ENCODE measurements around the gene LMNA. TPM values are rescaled to one million over a fixed set of nuclear protein-coding genes. Genes with fewer than 3 reads are reported as not detected.

The LMNA gene
- total RNA-seq, 1 experiment from 2014 or later, result 68.8 TPM

DNA sequence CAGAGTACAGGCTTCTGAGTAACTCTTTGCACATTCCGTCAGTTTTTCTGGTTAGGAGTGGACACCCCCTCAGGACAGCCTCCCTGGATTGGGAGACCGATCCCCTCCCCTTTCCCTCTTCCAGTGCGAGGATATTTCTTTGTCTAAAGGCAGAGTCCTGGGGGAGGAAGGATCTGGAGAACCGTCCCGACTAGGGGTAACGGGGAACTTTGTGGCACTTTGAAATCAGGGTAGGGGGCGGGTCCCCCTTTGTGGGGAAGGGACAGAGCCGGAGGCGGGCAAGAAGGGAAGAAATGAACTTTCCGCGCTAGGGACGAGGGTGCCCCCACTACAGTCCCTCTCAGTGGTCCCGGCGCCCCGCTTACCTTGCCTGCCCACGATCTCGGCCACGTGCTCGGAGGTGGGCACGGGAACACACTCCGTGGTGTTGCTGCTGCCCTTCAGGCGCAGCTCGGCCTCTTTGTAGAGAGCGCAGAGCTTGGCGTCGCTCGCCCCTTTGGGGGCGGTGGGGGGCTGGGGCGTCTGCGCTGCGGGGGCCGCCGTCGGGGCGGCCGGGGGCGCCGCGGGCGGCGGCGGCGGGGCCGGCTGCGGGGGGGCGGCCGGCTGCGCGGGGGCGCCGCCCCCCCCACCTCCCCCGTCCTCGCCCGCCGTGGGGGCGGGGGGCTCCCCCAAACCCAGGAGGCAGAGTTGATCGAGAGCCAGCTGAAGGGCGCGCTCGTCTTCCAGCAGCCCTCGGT, 33.2 kb upstream of the LMNA start:
- no peaks in the 10 kb centered on the region for H3K9me3 Mint-ChIP-seq
- no peaks in the 10 kb centered on the region for H3K27me3 Mint-ChIP-seq (ENCODE audit: low read depth)
- peaks cover 8% of the 10 kb centered on the region for H3K36me3 Mint-ChIP-seq
- H3K27ac Mint-ChIP-seq, result peak overlapping the region; percentile 75
- ATAC-seq (no peak), DNase-seq (ENCODE audit: low spot score) (no peak)
- TF ChIP-seq ZNF671 (CRISPR knock-in tag; IDR thresholded peaks at IDR 0.05) (no peak), E2F1 (CRISPR knock-in tag; IDR thresholded peaks at IDR 0.05) (0 out of 2 replicates have a peak, but pooled peaks have one; percentile 35), JAZF1 (CRISPR knock-in tag; IDR thresholded peaks at IDR 0.05) (no peak), OVOL2 (CRISPR knock-in tag; IDR thresholded peaks at IDR 0.05; ENCODE audit: borderline replicate concordance) (no peak), USF1 (CRISPR knock-in tag; IDR thresholded peaks at IDR 0.05) (0 out of 2 replicates have a peak, but pooled peaks have one; percentile 12), CREB1 (CRISPR knock-in tag; IDR thresholded peaks at IDR 0.05) (no peak), KAT7 (CRISPR knock-in tag; IDR thresholded peaks at IDR 0.05; ENCODE audit: borderline replicate concordance) (0 out of 2 replicates have a peak, but pooled peaks have one; percentile 42)
- TF ChIP-seq, protein P1, sequence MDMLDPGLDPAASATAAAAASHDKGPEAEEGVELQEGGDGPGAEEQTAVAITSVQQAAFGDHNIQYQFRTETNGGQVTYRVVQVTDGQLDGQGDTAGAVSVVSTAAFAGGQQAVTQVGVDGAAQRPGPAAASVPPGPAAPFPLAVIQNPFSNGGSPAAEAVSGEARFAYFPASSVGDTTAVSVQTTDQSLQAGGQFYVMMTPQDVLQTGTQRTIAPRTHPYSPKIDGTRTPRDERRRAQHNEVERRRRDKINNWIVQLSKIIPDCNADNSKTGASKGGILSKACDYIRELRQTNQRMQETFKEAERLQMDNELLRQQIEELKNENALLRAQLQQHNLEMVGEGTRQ (CRISPR knock-in tag; IDR thresholded peaks at IDR 0.05), result no peak
- ChIA-PET CTCF (interaction anchor here (0.8 to 29.6 kb wide), 6 partner anchors 20 to 92 kb away, joined by 3 to 1176 read pairs (median 6); partner anchors contain the start of genes LMNA, RAB25 and UBQLN4), POLR2A (interaction anchor here (0.9 to 3.0 kb wide), 5 partner anchors 8 to 97 kb away, joined by 3 to 24 read pairs (median 6); partner anchors contain the start of gene RAB25)
- H3K4me1 Mint-ChIP-seq, result peaks cover 67% of the 10 kb centered on the region
- peak overlapping the region; percentile 96 for H3K4me3 Mint-ChIP-seq

DNA sequence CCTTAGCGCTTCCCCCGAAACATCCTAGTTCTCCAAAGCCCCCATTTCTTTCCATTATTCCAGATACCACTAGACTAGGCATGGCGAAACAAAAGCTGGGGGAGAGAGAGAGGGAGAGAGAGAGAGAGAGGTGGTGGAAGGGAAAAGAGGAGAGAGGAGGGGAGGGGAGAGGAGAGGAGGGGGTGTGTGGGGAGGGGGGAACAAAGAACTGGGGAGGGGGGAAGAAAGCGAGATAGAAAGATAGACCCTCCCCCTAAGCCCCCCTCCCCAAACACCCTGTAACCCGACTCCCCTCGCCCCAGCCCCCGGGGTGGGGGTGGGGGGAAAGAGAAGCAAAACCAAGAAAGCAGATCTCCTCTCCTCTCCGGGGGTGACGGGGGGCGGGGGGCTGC, 32.6 kb upstream of the LMNA start:
- H3K9me3 Mint-ChIP-seq, result no peaks in the 10 kb centered on the region
- H3K27ac Mint-ChIP-seq, result 0 out of 2 replicates have a peak overlapping the region, but pooled peaks have one; percentile 31
- CTCF ChIA-PET, result interaction anchor here (0.7 to 29.6 kb wide), 14 partner anchors 8 to 159 kb away, joined by 3 to 1176 read pairs (median 5); partner anchors contain the start of genes ARHGEF2, LAMTOR2, LMNA and PMF1
- H3K27me3 Mint-ChIP-seq (ENCODE audit: low read depth), result no peaks in the 10 kb centered on the region
- H3K36me3 Mint-ChIP-seq, result peaks cover 7% of the 10 kb centered on the region
- no peak for DNase-seq (ENCODE audit: low spot score)
- POLR2A ChIA-PET, result interaction anchor here (0.9 to 3.0 kb wide), 13 partner anchors 9 to 141 kb away, joined by 3 to 24 read pairs (median 4); partner anchors contain the start of genes ARHGEF2, RAB25 and UBQLN4
- ATAC-seq, result no peak
- peaks cover 68% of the 10 kb centered on the region for H3K4me1 Mint-ChIP-seq
- peak overlapping the region; percentile 84 for H3K4me3 Mint-ChIP-seq
- TF ChIP-seq, protein P1 (CRISPR knock-in tag; IDR thresholded peaks at IDR 0.05), result no peak
- 0 out of 2 replicates have a peak, but pooled peaks have one; percentile 3 for TF ChIP-seq MYBL2 (CRISPR knock-in tag; IDR thresholded peaks at IDR 0.05)
- TF ChIP-seq, protein P2, sequence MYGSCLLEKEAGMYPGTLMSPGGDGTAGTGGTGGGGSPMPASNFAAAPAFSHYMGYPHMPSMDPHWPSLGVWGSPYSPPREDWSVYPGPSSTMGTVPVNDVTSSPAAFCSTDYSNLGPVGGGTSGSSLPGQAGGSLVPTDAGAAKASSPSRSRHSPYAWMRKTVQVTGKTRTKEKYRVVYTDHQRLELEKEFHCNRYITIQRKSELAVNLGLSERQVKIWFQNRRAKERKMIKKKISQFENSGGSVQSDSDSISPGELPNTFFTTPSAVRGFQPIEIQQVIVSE (CRISPR knock-in tag; IDR thresholded peaks at IDR 0.05; ENCODE audit: borderline replicate concordance), result no peak

DNA sequence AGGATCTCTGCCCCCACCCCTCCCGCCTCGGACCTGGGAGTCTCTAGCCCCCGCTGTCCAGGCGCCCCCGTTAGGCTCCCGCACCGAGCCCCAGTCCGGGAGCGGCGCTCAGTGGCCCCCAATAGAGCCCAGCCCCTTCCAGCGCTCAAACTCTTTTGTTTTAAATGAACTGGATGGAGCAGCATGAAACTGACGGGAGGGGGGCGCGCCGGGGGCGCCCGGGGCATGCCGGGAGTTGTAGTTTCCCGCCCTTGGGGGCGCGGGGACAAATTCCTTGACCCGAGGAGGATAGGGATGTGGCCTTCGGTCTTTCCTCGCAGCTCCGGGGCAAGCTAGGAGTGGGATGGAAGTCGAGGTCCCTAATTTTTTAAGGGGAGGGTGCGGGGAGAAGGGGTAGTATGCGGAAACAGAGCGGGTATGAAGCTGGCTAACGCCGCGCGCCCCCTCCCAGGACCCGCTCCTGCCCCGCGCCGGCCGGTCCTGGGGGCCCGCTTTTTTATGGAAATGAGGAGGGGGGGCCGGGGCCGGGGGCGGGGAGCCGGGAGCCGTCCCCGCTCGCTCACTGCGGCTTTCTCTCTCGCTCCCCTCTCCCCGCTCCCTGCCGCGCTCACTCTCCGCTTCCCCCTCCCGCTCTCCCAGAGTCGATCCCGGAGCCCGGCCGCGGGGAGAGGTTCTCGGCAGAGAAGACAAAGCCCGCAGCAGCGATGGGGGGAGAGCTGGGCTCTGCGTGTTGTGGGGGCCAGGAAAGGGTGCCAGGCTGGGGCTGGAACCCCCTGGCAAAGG, 32.0 kb upstream of the LMNA start, which contains the start of gene MEX3A:
MEX3A (minus strand) TSS at position 157 of the 783 bp plus-strand sequence. CDS start 467 bp downstream, outside the sequence.
- Mint-ChIP-seq H3K36me3 (peaks cover 3% of the 10 kb centered on the region), H3K9me3 (no peaks in the 10 kb centered on the region), H3K4me3 (peak within 1 kb of the TSS; percentile 97), H3K27me3 (ENCODE audit: low read depth) (no peaks in the 10 kb centered on the region), H3K27ac (peak within 1 kb of the TSS; percentile 93), H3K4me1 (peaks cover 65% of the 10 kb centered on the region)
- ChIA-PET POLR2A (interaction anchor here (0.5 to 3.0 kb wide), 16 partner anchors 12 to 142 kb away, joined by 3 to 24 read pairs (median 4); partner anchors contain the start of genes ARHGEF2, LMNA, PMF1 and RAB25), CTCF (interaction anchor here (0.7 to 29.6 kb wide), 17 partner anchors 8 to 160 kb away, joined by 3 to 1176 read pairs (median 5); partner anchors contain the start of genes ARHGEF2, LAMTOR2, LMNA and PMF1)
- DNase-seq (ENCODE audit: low spot score) (peak; percentile 99), ATAC-seq (peak; percentile 73)
- no peak for TF ChIP-seq RORB (CRISPR knock-in tag; IDR thresholded peaks at IDR 0.05)
- TF ChIP-seq MAX (CRISPR knock-in tag; IDR thresholded peaks at IDR 0.05), result peak; percentile 35; the same call in 1 of the 2 replicates
- TF ChIP-seq, protein P3, sequence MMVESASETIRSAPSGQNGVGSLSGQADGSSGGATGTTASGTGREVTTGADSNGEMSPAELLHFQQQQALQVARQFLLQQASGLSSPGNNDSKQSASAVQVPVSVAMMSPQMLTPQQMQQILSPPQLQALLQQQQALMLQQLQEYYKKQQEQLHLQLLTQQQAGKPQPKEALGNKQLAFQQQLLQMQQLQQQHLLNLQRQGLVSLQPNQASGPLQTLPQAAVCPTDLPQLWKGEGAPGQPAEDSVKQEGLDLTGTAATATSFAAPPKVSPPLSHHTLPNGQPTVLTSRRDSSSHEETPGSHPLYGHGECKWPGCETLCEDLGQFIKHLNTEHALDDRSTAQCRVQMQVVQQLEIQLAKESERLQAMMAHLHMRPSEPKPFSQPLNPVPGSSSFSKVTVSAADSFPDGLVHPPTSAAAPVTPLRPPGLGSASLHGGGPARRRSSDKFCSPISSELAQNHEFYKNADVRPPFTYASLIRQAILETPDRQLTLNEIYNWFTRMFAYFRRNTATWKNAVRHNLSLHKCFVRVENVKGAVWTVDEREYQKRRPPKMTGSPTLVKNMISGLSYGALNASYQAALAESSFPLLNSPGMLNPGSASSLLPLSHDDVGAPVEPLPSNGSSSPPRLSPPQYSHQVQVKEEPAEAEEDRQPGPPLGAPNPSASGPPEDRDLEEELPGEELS (CRISPR knock-in tag; IDR thresholded peaks at IDR 0.05), result peak; percentile 24; the same call in 1 of the 2 replicates
- no peak for TF ChIP-seq JAZF1 (CRISPR knock-in tag; IDR thresholded peaks at IDR 0.05)
- TF ChIP-seq SMAD4 (CRISPR knock-in tag; IDR thresholded peaks at IDR 0.05), result peak; percentile 23; the same call in 1 of the 2 replicates
- 0 out of 2 replicates have a peak, but pooled peaks have one; percentile 45 for TF ChIP-seq ZNF232 (CRISPR knock-in tag; IDR thresholded peaks at IDR 0.05)
